ENCODE data around the gene PKD2L1. TPM values are rescaled to one million over a fixed set of nuclear protein-coding genes. Genes with fewer than 3 reads are reported as not detected.

Gene PKD2L1
- polyA plus RNA-seq, 1 donor from 2014 or later: not detected

GRCh38 chr10:100327007-100327717 is 2.9 kb downstream of the PKD2L1 start:
- H3K79me2 ChIP-seq (replicated peaks; ENCODE audit: insufficient read depth, low read length): no peaks in the 10 kb centered on the region
- no peaks in the 10 kb centered on the region for H3K36me3 ChIP-seq (ENCODE audit: insufficient read depth, low read length)
- no peaks in the 10 kb centered on the region for H3K9me3 ChIP-seq (ENCODE audit: low read length)
- no peak overlapping the region for H3K27ac ChIP-seq (ENCODE audit: low read length)
- no peak overlapping the region for H2AFZ ChIP-seq (ENCODE audit: low read depth, low read length)
- TF ChIP-seq EP300 (conservative IDR thresholded peaks at IDR 0.05; ENCODE audit: poor library complexity, severe bottlenecking) (no peak), CTCF (IDR thresholded peaks at IDR 0.05; ENCODE audit: poor library complexity, severe bottlenecking) (no peak), POLR2AphosphoS5 (IDR thresholded peaks at IDR 0.05) (no peak), SMC3 (conservative IDR thresholded peaks at IDR 0.05; ENCODE audit: poor library complexity) (no peak), TAF1 (IDR thresholded peaks at IDR 0.05; ENCODE audit: low read depth) (no peak)
- no peaks in the 10 kb centered on the region for H3K9me2 ChIP-seq (ENCODE audit: insufficient read depth, low read length)
- H3K4me2 ChIP-seq (ENCODE audit: low read length): no peak overlapping the region
- H4K20me1 ChIP-seq (ENCODE audit: insufficient read depth): no peaks in the 10 kb centered on the region
- no peak overlapping the region for H3K4me3 ChIP-seq (ENCODE audit: low read length)
- H3K27me3 ChIP-seq (ENCODE audit: insufficient read depth, low read depth, low read length): peaks cover 12% of the 10 kb centered on the region
- H3K9ac ChIP-seq (ENCODE audit: low read length): no peak overlapping the region
- no peaks in the 10 kb centered on the region for H3F3A ChIP-seq (ENCODE audit: insufficient read depth, low read length, poor library complexity, severe bottlenecking)

- Histone ChIP-seq H3K9me2 (ENCODE audit: insufficient read depth, low read length) (no peaks in the 10 kb centered on the region), H3K27me3 (ENCODE audit: insufficient read depth, low read depth, low read length) (peaks cover 12% of the 10 kb centered on the region), H3K9me3 (ENCODE audit: low read length) (no peaks in the 10 kb centered on the region), H3K36me3 (ENCODE audit: insufficient read depth, low read length) (no peaks in the 10 kb centered on the region), H3K4me3 (ENCODE audit: low read length) (no peak overlapping the region), H2AFZ (ENCODE audit: low read depth, low read length) (no peak overlapping the region), H3K27ac (ENCODE audit: low read length) (no peak overlapping the region), H3K4me2 (ENCODE audit: low read length) (no peak overlapping the region), H4K20me1 (ENCODE audit: insufficient read depth) (no peaks in the 10 kb centered on the region), H3K9ac (ENCODE audit: low read length) (no peak overlapping the region), H3F3A (ENCODE audit: insufficient read depth, low read length, poor library complexity, severe bottlenecking) (no peaks in the 10 kb centered on the region), H3K79me2 (replicated peaks; ENCODE audit: insufficient read depth, low read length) (no peaks in the 10 kb centered on the region)
- no peak for TF ChIP-seq EZH2 (IDR thresholded peaks at IDR 0.05; ENCODE audit: borderline replicate concordance, insufficient read depth, low read length, poor library complexity, severe bottlenecking)
- TF ChIP-seq SMC3 (conservative IDR thresholded peaks at IDR 0.05; ENCODE audit: poor library complexity): no peak
- no peak for TF ChIP-seq RAD21 (conservative IDR thresholded peaks at IDR 0.05)
- TF ChIP-seq CTCF (IDR thresholded peaks at IDR 0.05; ENCODE audit: poor library complexity, severe bottlenecking): no peak
- TF ChIP-seq MXI1 (conservative IDR thresholded peaks at IDR 0.05; ENCODE audit: poor library complexity, severe bottlenecking): no peak
- TF ChIP-seq POLR2AphosphoS5 (IDR thresholded peaks at IDR 0.05): no peak
- TF ChIP-seq EP300 (conservative IDR thresholded peaks at IDR 0.05; ENCODE audit: poor library complexity, severe bottlenecking): no peak
- no peak for TF ChIP-seq REST (IDR thresholded peaks at IDR 0.05; ENCODE audit: borderline replicate concordance)
- no peak for TF ChIP-seq TAF1 (IDR thresholded peaks at IDR 0.05; ENCODE audit: low read depth)
Measured at GRCh38 chr10:100325158-100325557, 4.9 kb downstream of the PKD2L1 start.
